ENCODE data around the gene DPP9.

DNA sequence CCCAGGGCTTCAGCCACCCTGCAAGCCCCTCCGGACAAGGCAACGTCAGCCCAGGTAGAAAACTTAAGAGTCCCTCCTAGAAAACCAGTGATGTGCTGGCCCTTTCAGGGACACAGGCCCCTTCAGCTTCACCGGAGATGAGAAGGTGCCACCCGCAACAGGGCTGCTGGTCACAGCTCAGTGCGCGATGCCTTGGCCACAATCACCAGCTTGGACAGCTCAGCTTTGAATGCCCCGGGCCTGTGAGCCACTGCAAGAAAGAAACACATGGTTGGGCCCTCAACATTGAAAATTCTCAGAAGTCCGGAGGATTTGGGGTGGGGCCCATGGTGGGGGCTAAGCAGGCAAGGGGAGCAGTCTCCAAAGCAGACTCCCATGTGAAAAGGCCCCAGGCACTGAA lies 65.8 kb downstream of the DPP9 start:
- TF ChIP-seq, protein P1, sequence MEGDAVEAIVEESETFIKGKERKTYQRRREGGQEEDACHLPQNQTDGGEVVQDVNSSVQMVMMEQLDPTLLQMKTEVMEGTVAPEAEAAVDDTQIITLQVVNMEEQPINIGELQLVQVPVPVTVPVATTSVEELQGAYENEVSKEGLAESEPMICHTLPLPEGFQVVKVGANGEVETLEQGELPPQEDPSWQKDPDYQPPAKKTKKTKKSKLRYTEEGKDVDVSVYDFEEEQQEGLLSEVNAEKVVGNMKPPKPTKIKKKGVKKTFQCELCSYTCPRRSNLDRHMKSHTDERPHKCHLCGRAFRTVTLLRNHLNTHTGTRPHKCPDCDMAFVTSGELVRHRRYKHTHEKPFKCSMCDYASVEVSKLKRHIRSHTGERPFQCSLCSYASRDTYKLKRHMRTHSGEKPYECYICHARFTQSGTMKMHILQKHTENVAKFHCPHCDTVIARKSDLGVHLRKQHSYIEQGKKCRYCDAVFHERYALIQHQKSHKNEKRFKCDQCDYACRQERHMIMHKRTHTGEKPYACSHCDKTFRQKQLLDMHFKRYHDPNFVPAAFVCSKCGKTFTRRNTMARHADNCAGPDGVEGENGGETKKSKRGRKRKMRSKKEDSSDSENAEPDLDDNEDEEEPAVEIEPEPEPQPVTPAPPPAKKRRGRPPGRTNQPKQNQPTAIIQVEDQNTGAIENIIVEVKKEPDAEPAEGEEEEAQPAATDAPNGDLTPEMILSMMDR (conservative IDR thresholded peaks at IDR 0.05 in 1 of 2, IDR thresholded peaks at IDR 0.05 in 1 of 2; ENCODE audit: low read depth in 1 of 2, low read length in 2 of 2), result no peak
- TF ChIP-seq EZH2 (IDR thresholded peaks at IDR 0.05; ENCODE audit: low read length, missing control alignments), result no peak
